ENCODE results near the gene CXorf58. TPM values are rescaled to one million over a fixed set of nuclear protein-coding genes. Genes with fewer than 3 reads are reported as not detected.

The CXorf58 gene
- total and polyA plus RNA-seq, 2 of the 8 experiments (the other 6 are each of a cell fraction or from before 2014, with no cell fraction given), result 0.05 TPM; not detected in 1

DNA sequence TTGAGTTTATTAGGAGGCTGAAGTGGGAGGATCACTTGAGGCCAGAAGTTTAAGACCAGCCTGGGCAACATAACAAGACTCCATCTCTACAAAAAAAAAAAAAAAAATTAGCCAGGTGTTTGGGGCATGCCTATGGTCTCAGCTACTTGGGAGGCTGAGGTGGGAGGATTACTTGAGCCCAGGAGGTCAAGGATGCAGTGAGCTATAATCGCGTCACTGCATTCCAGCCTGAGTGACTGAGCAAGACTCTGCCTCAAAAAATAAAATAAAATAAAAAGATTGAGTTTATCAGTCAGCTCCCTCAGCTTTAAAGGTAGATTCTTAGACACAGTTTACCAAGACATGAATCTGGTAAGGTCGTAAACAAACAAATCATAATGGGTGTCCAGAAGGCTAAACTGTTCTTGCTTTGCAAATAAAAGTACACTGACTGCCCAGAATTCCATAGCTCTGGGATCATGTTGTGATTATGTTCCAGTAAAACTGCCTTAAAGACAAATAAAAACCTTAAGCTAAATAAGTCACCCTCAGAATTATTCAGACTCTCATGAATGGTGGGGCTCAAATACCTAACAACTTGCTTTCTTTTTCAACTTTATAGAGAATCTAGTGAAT is 18.8 kb upstream of the CXorf58 start:
- DNase-seq (ENCODE audit: low read depth in 1 of 2, low spot score in 2 of 2) (no peak), FAIRE-seq (no peak)
- no peak overlapping the region for H3K9ac ChIP-seq (replicated peaks in 1 of 4; ENCODE audit: extremely low read depth in 1 of 4, low read depth in 3 of 4, low read length in 3 of 4)
- H3K23ac ChIP-seq (ENCODE audit: insufficient read length), result no peak overlapping the region
- no peak overlapping the region for H2BK5ac ChIP-seq (ENCODE audit: low read depth, low read length)
- H3K4me3 ChIP-seq (ENCODE audit: extremely low read depth in 1 of 4, insufficient read depth in 2 of 4, low read depth in 3 of 4, low read length in 4 of 4), result no peak overlapping the region
- H2BK20ac ChIP-seq (ENCODE audit: low read length), result no peak overlapping the region
- no peaks in the 10 kb centered on the region for H3K79me2 ChIP-seq (ENCODE audit: control insufficient read depth in 1 of 2, insufficient read depth in 2 of 2, low read length in 2 of 2)
- no peak overlapping the region for H4K8ac ChIP-seq (ENCODE audit: extremely low read depth, insufficient read depth, low read length)
- CTCF ChIA-PET (ENCODE audit: partially characterized antibody), result interaction anchor here (0.6 to 2.5 kb wide), 3 partner anchors 10 to 18 kb away, joined by 3 to 10 read pairs (median 3); no protein-coding TSS in a partner anchor
- H4K91ac ChIP-seq (replicated peaks; ENCODE audit: insufficient read length, low read length), result no peak overlapping the region
- no peaks in the 10 kb centered on the region for H3K36me3 ChIP-seq (ENCODE audit: control insufficient read depth in 2 of 4, insufficient read depth in 4 of 4, low read length in 3 of 4)
- H3K14ac ChIP-seq (ENCODE audit: insufficient read length), result no peak overlapping the region
- no peak overlapping the region for H3K56ac ChIP-seq (replicated peaks; ENCODE audit: insufficient read length, low read depth, low read length)
- H3K18ac ChIP-seq (ENCODE audit: extremely low read depth, low read length), result no peak overlapping the region
- H4K20me1 ChIP-seq (replicated peaks in 1 of 2; ENCODE audit: control insufficient read depth in 1 of 2, insufficient read depth in 2 of 2, low read length in 2 of 2), result no peaks in the 10 kb centered on the region
- H3K4me2 ChIP-seq (ENCODE audit: insufficient read depth in 1 of 2, low read depth in 2 of 2, low read length in 2 of 2), result no peak overlapping the region
- H2BK12ac ChIP-seq (ENCODE audit: low read depth, low read length), result no peak overlapping the region
- no peaks in the 10 kb centered on the region for H3K27me3 ChIP-seq (replicated peaks in 1 of 4; ENCODE audit: control insufficient read depth in 3 of 4, extremely low read depth in 1 of 4, insufficient read depth in 3 of 4, low read length in 3 of 4)
- H3K79me1 ChIP-seq (ENCODE audit: low read depth, low read length), result no peaks in the 10 kb centered on the region
- no peaks in the 10 kb centered on the region for H3K23me2 ChIP-seq (ENCODE audit: low read depth, low read length)
- H4K5ac ChIP-seq (ENCODE audit: insufficient read length, low read depth, low read length), result no peak overlapping the region
- H2BK120ac ChIP-seq (replicated peaks; ENCODE audit: low read depth, low read length), result no peak overlapping the region
- H3K4ac ChIP-seq (replicated peaks; ENCODE audit: insufficient read length, low read depth, low read length), result no peak overlapping the region
- H3K9me3 ChIP-seq (ENCODE audit: insufficient read depth in 2 of 2, low read depth in 1 of 2, low read length in 1 of 2), result no peaks in the 10 kb centered on the region
- no peak overlapping the region for H3K27ac ChIP-seq (ENCODE audit: low read depth, low read length)
- POLR2A ChIA-PET (ENCODE audit: partially characterized antibody), result interaction anchor here (1.0 kb wide), 1 partner anchor 8 kb away, joined by 3 read pairs; no protein-coding TSS in a partner anchor
- H3K4me1 ChIP-seq (replicated peaks in 1 of 4; ENCODE audit: control insufficient read depth in 3 of 4, insufficient read depth in 4 of 4, low read length in 3 of 4), result peaks cover 0 to 3% (median 0%) of the 10 kb centered on the region in 4 experiments; a peak in 1 of 7 replicates
- WGBS, 2 experiments (ENCODE audit: extremely low coverage in 1 of 2, insufficient coverage in 1 of 2, insufficient read length in 1 of 2, insufficient replicate concordance in 2 of 2, low coverage in 1 of 2, low lambda C conversion rate in 2 of 2, missing lambda C conversion rate in 1 of 2), result 96% methylated on average over 3 of the region's 3 CpGs; no CpG with 5 or more reads in 1 of the 2 experiments
- no peak overlapping the region for H2AFZ ChIP-seq (ENCODE audit: low read length)
- H2BK15ac ChIP-seq (ENCODE audit: low read length), result no peak overlapping the region
- H2AK5ac ChIP-seq (ENCODE audit: low read depth, low read length), result no peak overlapping the region
- TF ChIP-seq EZH2 (IDR thresholded peaks at IDR 0.05; ENCODE audit: low read depth, low read length, severe bottlenecking), result no peak
- TF ChIP-seq NRF1 (IDR thresholded peaks at IDR 0.05; ENCODE audit: low read depth, low read length), result no peak
- no peak for TF ChIP-seq KDM4A (IDR thresholded peaks at IDR 0.05; ENCODE audit: low read depth, low read length, severe bottlenecking)
- TF ChIP-seq EP300 (IDR thresholded peaks at IDR 0.05; ENCODE audit: borderline replicate concordance in 1 of 2, low read depth in 2 of 2, low read length in 2 of 2), result no peak
- TF ChIP-seq KDM1A (IDR thresholded peaks at IDR 0.05; ENCODE audit: borderline replicate concordance, low read length), result no peak
- TF ChIP-seq, protein P1, sequence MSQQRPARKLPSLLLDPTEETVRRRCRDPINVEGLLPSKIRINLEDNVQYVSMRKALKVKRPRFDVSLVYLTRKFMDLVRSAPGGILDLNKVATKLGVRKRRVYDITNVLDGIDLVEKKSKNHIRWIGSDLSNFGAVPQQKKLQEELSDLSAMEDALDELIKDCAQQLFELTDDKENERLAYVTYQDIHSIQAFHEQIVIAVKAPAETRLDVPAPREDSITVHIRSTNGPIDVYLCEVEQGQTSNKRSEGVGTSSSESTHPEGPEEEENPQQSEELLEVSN (IDR thresholded peaks at IDR 0.05), result no peak
- TF ChIP-seq SRF (IDR thresholded peaks at IDR 0.05; ENCODE audit: low read depth, low read length), result no peak
- TF ChIP-seq TAF7 (optimal IDR thresholded peaks at IDR 0.05; ENCODE audit: borderline replicate concordance, low read depth, low read length), result no peak
- TF ChIP-seq, protein P2, sequence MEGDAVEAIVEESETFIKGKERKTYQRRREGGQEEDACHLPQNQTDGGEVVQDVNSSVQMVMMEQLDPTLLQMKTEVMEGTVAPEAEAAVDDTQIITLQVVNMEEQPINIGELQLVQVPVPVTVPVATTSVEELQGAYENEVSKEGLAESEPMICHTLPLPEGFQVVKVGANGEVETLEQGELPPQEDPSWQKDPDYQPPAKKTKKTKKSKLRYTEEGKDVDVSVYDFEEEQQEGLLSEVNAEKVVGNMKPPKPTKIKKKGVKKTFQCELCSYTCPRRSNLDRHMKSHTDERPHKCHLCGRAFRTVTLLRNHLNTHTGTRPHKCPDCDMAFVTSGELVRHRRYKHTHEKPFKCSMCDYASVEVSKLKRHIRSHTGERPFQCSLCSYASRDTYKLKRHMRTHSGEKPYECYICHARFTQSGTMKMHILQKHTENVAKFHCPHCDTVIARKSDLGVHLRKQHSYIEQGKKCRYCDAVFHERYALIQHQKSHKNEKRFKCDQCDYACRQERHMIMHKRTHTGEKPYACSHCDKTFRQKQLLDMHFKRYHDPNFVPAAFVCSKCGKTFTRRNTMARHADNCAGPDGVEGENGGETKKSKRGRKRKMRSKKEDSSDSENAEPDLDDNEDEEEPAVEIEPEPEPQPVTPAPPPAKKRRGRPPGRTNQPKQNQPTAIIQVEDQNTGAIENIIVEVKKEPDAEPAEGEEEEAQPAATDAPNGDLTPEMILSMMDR (IDR thresholded peaks at IDR 0.05; ENCODE audit: control extremely low read depth in 1 of 3, insufficient read depth in 1 of 3, low read depth in 1 of 3, low read length in 3 of 3), result no peak
